GM18867 (cell line): Measurements from ENCODE around the gene FGD5.
"Not testable (repeated sequence)": the region's sequence is repeated elsewhere in the genome, so short reads cannot be mapped to it uniquely, and the experiment has no call there.

Experiments used
- ATAC-seq: cut with Tn5 transposase; IDR thresholded peaks from one replicate; pipeline ENCODE4 v1.9.1; 2021; ENCODE audit warnings: mild to moderate bottlenecking, moderate library complexity; ENCODE audit not compliant: unreplicated experiment

The FGD5 gene

DNA sequence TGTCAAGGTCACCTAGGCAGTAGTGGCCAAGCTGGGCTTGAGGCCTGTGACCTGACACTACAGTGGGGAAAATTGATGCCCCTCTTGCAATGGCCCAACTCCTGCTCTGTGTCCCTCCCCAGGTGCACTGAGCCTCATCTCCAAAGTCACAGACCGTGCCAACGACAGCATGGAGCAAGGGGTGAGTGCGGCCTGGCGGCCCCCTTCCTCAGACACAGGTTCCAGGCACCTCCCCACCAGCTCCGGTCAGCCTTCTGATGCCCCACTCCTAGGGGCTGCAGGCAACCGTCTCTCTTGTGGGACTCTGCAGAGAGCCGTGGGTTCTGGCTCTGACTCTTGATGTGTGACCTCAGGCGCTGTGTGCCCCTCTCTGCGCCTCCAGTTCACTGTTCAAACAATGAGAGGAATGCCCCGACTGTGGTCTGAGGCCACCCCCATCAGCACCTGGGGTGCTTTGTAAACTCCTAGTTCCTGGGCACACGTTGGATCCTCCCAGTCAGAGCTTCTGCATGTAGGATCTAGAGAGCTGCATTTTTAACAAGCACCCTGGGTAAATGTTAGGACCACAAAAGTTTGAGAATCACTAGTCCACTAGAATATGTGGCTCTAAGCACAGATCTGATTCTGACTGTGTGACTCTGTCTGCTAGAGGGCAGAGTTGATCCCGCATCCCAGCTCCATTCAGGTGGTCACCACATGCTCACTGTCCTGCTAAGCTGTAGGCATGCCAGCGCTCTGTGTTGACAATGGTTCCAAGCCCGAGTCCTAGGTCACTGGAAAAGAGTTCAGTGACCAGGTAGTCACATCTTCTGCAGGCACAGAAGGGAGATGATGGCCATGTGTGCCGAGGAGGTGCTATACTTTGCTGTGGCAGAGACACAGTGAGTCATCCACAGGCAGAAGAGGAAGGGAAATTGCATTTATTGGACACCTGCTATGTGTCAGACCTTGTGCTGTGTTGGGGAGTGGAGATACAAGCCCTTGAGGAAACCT, 82.4 kb downstream of the FGD5 start:
- ATAC-seq, result no peak

DNA sequence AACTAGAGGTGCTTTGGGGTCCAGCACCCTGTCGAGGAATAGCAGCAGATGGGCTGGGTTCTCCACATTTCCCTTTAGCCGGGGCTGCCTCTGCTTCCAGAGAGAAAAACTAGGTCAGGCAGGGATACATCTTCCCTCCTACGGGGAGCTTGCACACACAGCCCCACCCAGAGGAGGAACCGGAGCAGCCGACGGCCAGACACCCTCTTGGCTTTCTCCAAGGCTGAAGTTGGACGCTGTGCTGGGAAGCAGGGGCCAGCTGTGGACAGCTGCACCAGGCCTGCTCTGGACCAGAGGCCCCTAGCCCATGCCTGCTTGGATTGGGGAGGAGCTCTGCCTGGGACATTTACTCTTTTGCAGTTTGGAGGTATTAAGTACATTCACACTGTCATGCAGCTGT, 84.0 kb downstream of the FGD5 start:
- ATAC-seq, result no peak

DNA sequence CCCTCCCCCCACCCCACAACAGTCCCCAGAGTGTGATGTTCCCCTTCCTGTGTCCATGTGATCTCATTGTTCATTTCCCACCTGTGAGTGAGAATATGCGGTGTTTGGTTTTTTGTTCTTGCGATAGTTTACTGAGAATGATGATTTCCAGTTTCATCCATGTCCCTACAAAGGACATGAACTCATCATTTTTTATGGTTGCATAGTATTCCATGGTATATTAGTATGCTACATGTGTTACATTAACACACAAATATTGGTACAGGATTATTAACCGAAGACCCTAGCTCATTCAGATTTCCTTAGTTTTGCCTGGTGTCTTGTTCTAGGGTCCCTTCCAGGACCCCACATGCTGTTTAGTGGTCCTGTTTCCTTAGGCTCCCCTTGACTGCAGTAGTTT, 84.7 kb downstream of the FGD5 start:
- ATAC-seq, result not testable (repeated sequence)

DNA sequence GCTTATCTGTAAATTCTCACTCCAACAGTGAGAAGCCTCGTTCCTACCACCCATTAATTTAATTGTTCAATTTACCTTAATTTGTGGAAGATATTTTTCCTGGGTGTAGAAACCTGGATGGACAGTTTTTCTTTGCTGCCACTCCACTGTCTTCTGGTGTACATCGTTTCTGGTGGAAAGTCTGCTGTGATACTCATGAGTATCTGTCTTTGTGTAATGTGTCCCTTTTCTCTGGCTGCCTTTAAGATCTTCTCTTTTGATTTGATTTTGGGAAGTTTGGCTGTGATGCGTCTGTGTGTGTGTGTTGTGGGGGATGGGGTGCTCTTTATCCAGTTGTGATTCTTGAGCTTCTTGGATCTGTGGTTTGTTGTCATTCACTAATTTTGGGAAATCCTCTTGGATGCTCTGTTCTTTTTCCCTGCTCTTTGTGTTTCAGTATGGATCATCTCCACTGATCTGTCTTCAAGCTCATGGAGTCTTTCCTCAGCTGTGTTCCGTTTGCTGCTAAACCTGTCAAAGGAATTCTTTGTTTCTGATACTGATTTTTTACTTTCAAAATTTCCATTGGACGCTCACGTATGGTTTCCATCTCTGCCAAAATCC, 86.4 kb downstream of the FGD5 start:
- ATAC-seq, result no peak

DNA sequence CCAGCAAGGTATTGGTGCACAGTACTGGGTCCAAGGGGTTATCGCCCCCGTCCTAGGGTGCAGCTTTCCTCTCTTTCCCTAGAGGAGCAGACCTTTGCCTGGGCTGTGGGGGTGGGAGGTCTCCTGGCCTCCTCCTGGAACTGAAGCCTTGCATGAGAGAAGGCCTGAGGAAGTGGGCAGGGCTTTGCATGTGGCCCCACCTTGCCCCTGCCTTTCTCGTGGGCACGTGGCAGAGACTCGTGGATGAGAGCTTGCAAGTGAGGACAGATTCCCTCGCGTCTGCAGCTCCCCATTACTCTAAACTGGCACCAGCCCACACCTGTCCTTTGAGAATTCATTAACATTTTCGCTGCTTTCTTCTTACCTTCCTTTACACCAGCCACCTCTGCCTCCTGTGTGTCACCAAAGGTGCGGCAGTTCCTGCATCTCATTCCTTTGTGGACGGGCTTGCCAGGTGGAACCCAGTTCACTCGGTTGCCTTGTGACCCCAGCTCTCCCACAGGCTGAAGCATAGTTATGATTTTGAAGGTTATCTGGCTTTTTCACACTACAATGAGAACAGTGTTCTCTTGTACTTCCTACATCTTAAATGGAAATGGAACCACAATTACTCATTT, 87.7 kb downstream of the FGD5 start:
- no peak for ATAC-seq

DNA sequence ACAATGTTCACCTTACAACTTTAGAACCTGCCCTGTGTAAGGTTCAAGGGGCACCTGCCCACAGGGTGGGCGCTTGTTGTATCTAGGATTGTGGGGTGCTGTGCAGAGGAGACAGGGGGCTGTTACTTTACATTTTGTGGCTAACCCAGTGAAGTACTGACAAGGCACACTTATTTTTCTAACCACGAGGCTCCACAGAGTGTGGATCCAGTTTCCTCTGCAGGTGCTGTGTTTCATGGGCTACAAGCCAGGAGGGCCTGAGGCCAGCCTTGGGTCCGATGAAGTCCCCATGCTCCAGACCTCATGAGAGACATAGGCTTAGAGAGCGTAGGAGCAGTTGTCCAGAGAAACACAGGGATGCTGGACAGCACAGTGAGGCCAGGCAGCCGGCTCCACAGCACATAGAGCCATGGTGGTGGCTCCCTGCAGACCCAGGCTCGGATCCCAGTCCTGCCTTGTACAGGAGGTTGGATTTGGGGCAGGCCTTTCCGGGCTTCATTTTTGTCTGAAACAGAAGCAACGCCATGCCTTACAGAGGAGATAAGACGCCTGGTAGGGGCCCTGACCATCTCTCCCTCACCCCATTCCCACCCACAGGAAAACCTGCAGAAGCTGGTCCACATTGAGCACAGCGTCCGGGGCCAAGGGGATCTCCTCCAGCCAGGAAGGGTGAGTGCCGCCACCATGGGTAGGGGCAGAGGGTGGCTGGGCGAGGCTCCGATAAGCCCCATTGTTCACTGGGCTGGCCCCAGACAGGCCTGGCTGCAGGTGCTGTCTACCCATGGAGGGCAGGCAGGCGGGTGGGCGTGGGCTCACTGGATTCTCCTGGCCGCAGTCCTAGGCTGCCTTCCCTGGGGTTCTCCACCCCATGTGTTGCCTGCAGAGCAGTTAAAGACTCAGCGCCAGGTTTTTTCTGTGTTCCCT, 88.5 kb downstream of the FGD5 start:
- ATAC-seq, result no peak

DNA sequence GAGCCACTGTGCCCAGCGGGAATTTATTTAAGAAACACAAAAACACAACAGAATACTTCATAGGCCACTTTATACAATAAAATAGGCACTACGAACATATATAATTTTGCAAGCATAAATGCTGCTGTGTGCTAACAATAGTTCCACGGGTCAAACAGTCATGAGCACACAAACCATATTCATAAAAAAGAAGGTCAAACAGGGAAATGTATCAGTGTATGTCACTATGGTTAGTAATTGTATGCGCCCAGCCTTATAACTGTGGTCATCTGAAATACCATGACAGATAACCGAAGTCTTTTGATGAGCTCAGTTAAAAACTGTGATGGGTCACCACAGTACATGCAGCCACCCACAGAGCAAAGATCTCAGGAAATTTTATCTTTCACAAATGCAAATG, 90.5 kb downstream of the FGD5 start:
- ATAC-seq, result no peak

DNA sequence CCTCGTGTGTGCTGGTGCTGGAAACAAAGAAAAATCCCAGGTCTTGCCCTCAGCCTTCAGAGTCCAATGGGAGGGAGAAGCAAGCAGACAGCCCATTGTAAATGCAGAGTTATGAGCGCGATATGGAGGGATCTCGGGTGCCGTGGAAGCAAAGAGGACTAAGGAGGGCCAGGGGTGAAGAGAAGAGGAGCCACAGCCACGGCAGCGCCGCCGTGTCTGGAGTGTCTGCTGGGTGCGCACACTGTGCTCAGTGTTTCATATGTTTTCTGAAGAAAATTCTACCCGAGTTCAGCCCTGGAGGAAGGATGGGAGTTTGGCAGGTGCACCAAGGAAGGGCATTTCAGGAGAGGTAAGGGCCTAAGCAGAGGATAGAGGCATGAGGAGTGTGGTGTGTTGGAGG, 92.9 kb downstream of the FGD5 start:
- ATAC-seq, result no peak

DNA sequence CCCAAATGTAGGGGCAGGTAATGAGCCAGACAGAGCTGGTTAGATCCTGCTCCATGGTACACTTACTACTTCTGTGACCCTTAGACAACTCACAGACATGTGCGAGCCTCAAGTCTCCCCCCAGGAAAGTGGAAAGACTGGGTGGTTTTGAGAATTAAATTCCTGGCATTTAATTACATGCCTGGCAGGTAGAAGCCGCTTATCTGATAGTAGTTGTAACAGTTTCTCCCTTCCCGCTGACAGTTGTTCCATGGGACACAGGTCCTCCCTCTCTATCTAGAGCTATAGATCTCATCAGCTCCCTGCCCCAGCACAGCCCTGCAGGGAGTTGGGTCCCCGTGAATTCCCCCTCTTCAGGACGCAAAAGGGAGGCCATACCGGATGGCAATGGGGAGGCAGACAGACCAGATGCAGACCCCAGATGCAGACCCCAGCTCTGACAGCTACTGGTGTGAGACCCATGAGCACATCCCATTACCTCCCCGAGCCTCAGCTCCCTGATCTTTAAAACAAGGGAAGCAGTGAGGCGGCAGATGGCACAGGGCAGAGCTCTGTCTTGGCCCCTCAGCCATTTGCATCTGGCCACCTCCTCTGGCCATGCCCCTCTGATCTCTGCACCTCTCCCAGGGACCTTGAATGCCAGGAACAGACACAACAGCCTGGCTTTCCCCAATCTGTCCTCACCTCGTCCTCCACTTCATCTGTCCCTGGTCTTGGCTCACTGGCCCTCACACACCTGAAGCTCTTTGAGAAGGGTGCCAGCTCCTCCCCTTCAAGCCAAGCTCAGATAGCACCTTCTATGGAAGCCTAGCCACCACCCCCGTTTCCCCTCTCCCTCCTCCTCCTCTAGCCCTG, 94.5 kb downstream of the FGD5 start:
- no peak for ATAC-seq

DNA sequence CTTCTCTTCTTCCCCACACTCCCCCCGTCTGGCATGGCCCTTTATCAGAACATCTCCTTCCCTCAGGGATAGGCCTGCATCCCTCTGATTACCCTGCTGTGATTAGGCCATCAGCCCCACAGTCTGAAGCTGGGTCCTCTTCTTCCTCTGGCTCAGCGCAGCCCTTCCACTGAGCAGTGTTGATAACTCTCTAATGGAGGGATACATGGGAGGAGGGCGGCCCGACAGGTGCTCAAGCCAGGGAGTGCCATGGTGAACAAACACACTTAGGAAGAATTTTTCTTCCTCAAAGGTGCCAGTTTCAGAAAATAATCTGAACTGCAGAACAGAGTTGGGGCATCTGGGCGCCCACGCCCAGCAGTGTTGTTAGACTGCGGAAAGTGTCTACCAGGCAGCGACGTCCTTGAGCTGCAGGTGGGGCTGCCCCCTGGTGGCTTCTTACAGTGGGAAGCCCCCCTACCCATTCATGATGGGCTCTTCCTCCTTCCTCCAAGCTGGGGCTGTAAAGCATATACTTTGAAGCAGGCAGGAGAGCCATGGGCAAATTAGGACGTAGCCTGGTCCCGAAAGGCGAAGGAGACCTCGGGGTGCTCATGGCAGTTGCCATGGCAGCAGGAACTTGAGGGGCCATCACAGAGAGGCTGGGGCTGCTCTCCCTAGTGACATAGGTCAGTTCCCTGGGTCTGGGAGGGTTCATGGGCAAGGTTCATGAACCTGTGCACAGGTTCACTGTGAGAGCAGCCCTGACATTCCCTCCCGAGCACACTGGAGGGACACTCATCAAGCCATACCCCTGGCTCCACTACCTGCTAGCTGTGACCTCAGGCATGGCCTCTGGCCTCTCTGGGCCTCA, 95.4 kb downstream of the FGD5 start:
- ATAC-seq, result no peak

DNA sequence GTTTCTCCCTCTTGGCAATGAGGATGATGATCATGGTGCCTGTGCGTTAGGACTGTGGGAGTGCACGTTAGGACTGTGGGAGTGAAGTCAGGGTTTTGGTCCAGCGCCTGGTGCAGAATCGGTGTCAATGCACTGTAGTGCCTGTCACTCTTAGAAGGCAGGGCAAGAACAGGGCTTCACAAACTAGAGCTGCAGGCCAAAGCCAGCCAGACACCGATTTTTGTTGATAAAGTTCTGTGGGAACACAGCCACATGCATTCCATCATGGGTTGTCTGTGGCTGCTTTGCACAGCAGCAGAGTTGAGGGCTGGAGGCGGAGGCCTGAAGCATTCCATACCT, 96.0 kb downstream of the FGD5 start:
- ATAC-seq, result no peak

DNA sequence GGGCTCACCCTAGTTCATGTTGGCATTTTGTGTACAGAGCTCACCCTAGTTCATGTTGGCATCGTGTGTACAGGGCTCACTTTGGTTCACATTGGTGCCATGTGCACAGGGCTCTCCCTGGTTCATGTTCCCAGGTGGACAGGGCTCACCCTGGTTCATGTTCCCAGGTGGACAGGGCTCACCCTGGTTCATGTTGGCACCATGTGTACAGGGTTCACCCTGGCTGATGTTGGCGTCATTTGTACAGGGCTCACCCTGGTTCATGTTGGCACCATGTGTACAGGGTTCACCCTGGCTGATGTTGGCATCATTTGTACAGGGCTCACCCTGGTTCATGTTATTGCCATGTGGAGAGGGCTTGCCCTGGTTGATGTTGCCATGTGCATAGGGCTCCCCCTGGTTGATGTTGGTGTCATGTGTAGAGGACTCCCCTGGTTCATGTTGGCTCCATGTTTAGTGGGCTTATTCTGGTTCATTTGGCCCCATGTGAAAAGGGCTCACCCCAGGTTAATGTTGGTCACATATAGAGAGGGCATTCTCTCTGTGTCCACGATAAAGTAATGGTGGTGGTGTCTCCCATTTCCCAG, 97.0 kb downstream of the FGD5 start:
- ATAC-seq, result no peak

DNA sequence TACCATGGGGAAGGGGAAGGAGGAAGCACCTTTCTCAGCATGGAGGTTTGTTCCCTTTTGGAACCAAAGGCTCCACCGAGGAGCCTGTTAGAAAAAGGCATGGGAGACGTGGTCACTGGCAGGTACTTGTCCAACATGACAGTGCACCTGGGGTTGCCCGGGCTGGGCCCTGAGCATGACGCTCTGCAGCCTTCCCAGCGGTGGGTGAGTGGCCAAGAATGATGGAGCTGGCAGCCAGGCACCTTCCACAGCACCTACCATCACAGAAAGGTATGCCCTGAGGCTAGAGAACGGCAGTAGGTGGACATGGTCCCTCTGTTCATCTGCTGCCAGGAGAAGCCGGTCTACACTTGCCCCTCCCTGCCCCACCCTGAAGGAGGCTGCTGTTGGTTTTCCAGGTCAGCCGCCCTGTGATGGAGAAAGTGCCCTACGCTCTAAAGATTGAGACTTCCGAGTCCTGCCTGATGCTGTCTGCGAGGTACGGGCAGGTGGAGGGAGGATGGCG, 99.6 kb downstream of the FGD5 start:
- ATAC-seq, result no peak

DNA sequence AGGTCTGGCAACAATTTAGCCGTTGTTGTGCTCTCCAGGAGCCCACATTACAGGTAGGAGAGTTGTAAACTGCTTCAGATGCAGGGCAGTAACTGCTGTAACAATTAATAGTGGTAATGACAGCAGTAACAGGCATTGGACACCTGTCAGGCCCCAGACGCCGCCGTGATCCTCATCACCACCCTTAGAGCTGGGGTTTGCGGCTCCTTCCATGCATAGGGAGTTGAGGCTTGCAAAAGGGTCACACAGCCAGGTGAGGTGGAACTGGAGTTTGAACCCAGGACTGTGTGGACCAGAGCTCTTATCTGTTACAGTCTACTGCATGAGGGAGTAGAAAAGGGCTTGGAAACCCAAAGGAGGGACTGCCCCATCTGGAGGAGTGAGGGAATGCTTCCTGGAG, 101.8 kb downstream of the FGD5 start:
- ATAC-seq, result no peak

DNA sequence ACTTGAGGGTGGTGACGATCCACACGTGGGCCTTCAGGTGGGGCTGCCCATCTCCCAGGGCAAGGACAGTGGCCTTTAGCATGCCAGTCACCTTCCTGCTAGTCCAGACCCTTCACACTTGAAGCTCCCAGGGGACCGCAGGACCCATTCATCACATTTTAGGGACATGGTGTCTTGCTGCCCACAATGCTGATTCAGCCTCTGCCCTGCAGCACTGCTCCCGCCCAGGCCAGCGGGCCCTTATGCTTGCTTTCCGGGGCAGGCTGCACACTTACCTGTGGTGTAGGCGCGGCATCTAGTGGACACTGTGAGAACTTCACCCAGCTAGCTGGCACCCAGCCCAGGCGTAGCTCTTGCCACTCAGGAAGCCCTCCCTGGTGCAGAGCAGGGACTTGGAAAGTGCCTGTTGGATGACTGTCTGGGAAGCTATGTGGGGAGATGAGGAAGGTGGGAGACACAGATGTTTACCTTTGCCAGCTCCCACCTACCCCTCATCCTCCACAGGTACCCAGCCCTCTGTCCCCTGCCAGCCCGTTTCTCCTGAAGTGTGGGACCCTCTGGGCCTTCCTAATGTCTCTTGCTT, 102.4 kb downstream of the FGD5 start:
- no peak for ATAC-seq

DNA sequence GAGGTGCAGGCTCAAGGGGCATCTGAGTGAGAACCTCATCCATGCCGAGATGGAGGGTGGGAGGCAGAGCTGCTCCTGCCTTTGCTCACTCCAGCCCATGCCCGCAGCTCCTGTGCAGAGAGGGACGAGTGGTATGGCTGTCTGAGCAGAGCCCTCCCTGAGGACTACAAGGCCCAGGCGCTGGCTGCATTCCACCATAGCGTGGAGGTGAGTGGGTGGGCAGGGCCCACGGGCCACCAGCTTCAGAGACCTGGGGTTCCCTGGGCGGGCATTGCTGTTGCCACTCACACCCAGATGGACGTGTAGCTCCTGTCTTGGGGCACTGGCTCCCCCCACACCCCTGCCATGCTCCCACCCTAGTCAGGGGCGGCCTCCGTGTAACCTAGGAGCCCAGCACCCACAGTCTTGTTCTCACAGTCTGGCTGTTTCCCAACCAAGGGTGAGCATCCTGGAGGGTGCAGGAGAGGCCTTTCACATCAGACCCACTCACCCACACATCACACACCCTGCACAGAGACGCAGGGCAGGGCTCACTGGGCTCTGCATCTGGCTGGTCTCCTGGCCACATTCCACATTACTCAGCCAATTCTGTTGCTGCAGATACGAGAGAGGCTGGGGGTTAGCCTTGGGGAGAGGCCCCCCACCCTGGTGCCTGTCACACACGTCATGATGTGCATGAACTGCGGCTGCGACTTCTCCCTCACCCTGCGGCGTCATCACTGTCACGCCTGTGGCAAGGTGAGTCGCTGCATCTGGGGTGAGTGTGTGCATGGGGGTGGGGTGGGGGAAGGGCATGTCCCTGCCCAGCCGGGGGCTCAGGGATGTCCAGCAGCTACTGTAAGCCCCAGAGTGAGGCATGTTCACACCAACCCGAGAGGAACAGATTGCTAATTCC, 103.3 kb downstream of the FGD5 start:
- no peak for ATAC-seq

DNA sequence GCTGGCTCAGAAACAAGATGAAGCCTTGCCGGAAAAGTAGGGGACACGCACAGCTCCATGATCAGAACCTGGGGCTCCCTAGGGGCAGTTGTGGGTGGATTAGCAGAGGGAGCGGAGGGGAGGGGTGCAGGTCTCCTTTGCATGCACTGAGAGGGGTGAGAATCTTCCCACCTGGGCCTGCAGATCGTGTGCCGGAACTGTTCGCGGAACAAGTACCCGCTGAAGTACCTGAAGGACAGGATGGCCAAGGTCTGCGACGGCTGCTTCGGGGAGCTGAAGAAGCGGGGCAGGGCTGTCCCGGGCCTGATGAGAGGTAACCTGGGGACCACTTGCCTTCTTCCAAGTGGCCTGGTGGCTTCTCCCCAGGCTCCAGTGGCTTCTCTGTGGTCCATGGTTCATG, 104.1 kb downstream of the FGD5 start:
- no peak for ATAC-seq
